Neural cell (in vitro differentiated cells): ENCODE results near the gene JAKMIP3. TPM values are rescaled to one million over a fixed set of nuclear protein-coding genes. Genes with fewer than 3 reads are reported as not detected.

Source experiments
- H2AFZ ChIP-seq: fragments of 200-600, 300-800 bp; sonication (generic), shearing (Covaris generic); 2 replicates; pipeline ENCODE4 v1.6.0; 2014; ENCODE audit warnings: low read depth, mild to moderate bottlenecking, antibody characterized with exemption, low read length, moderate library complexity
- H3F3A ChIP-seq: fragments of 200-600 bp; shearing (Covaris generic); 2 replicates; pipeline ENCODE4 v1.6.1; 2016; ENCODE audit warnings: mild to moderate bottlenecking, moderate library complexity, mixed read lengths, antibody characterized with exemption, low read length; ENCODE audit not compliant: insufficient read depth, poor library complexity, severe bottlenecking
- H3K27ac ChIP-seq: fragments of 200-600, 300-800 bp; sonication (generic), shearing (Covaris generic); 2 replicates; pipeline ENCODE4 v1.5.1; 2014; ENCODE audit warnings: mild to moderate bottlenecking, low read length, moderate library complexity
- H3K27me3 ChIP-seq: fragments of 300-800, 200-600 bp; sonication (generic), shearing (Covaris generic); 2 replicates; pipeline ENCODE4 v1.6.0; 2014; ENCODE audit warnings: mild to moderate bottlenecking, low read depth, low read length, moderate library complexity; ENCODE audit not compliant: insufficient read depth
- H3K36me3 ChIP-seq: fragments of 300-800, 200-600 bp; sonication (generic), shearing (Covaris generic); 2 replicates; pipeline ENCODE4 v1.5.1; 2014; ENCODE audit warnings: mild to moderate bottlenecking, antibody characterized with exemption, low read length, moderate library complexity; ENCODE audit not compliant: insufficient read depth
- H3K4me2 ChIP-seq: fragments of 300-800, 200-600 bp; sonication (generic), shearing (Covaris generic); 2 replicates; pipeline ENCODE4 v1.6.0; 2014; ENCODE audit warnings: mild to moderate bottlenecking, low read length
- H3K4me3 ChIP-seq: fragments of 300-800, 200-600 bp; sonication (generic), shearing (Covaris generic); 2 replicates; pipeline ENCODE4 v1.5.1; 2014; ENCODE audit warnings: mild to moderate bottlenecking, low read length, moderate library complexity
- H3K79me2 ChIP-seq: fragments of 200-600 bp; shearing (Covaris generic); replicated peaks from 2 replicates; pipeline ENCODE4 v1.6.0; 2014; ENCODE audit warnings: mild to moderate bottlenecking, low read length, moderate library complexity; ENCODE audit not compliant: insufficient read depth
- H3K9ac ChIP-seq: fragments of 300-800, 200-600 bp; sonication (generic), shearing (Covaris generic); 2 replicates; pipeline ENCODE4 v1.6.1; 2016; ENCODE audit warnings: mild to moderate bottlenecking, low read length, mixed read lengths
- H3K9me2 ChIP-seq: fragments of 200-600 bp; shearing (Covaris generic); 2 replicates; pipeline ENCODE4 v1.6.1; 2016; ENCODE audit warnings: mild to moderate bottlenecking, low read length, mixed read lengths; ENCODE audit not compliant: insufficient read depth
- H3K9me3 ChIP-seq: fragments of 200-600, 300-800 bp; sonication (generic), shearing (Covaris generic); 2 replicates; pipeline ENCODE4 v1.6.1; 2016; ENCODE audit warnings: mild to moderate bottlenecking, mixed run types, low read length, moderate library complexity, mixed read lengths
- H4K20me1 ChIP-seq: fragments of 200-600 bp; shearing (Covaris generic); 2 replicates; pipeline ENCODE4 v1.6.1; 2016; ENCODE audit warnings: mild to moderate bottlenecking, mixed run types; ENCODE audit not compliant: insufficient read depth
- CTCF ChIP-seq: fragments of 450-650 bp; IDR thresholded peaks from 2 replicates; pipeline ENCODE4 v1.5.1; 2014; ENCODE audit warnings: antibody characterized with exemption, mild to moderate bottlenecking, moderate library complexity; ENCODE audit not compliant: poor library complexity, severe bottlenecking
- EP300 ChIP-seq: fragments of 450-650 bp; conservative IDR thresholded peaks from 2 replicates; pipeline ENCODE4 v1.6.1; 2014; ENCODE audit warnings: antibody characterized with exemption, mild to moderate bottlenecking, moderate library complexity; ENCODE audit not compliant: poor library complexity, severe bottlenecking
- EZH2 ChIP-seq: fragments of 200-600, 300-800 bp; shearing (Covaris generic), sonication (generic); IDR thresholded peaks from 2 replicates; pipeline ENCODE4 v1.6.1; 2014; ENCODE audit warnings: antibody characterized with exemption, low read length, borderline replicate concordance, mild to moderate bottlenecking; ENCODE audit not compliant: insufficient read depth, poor library complexity, severe bottlenecking
- MXI1 ChIP-seq: fragments of 450-650 bp; conservative IDR thresholded peaks from 2 replicates; pipeline ENCODE4 v1.6.1; 2014; ENCODE audit warnings: antibody characterized with exemption, mild to moderate bottlenecking; ENCODE audit not compliant: poor library complexity, severe bottlenecking
- POLR2AphosphoS5 ChIP-seq: IDR thresholded peaks from 2 replicates; pipeline ENCODE4 v1.6.1; 2012
- RAD21 ChIP-seq: fragments of 450-650 bp; conservative IDR thresholded peaks from 2 replicates; pipeline ENCODE4 v1.6.1; 2014; ENCODE audit warnings: antibody characterized with exemption, mild to moderate bottlenecking, moderate library complexity
- SMC3 ChIP-seq: fragments of 450-650 bp; conservative IDR thresholded peaks from 2 replicates; pipeline ENCODE4 v1.6.1; 2014; ENCODE audit warnings: antibody characterized with exemption, mild to moderate bottlenecking, moderate library complexity; ENCODE audit not compliant: poor library complexity
- TAF1 ChIP-seq: IDR thresholded peaks from 2 replicates; pipeline ENCODE4 v1.6.1; 2012; ENCODE audit warnings: low read depth
- polyA plus RNA-seq: library from polyadenylated mRNA; depleted of rRNA; stranded (reverse); fragments of >200 nt; gene quantifications from 2 replicates; pipeline ENCODE4 v1.2.3, GENCODE V29; 2014
- TF ChIP-seq, protein P1 (sequence below): IDR thresholded peaks from 2 replicates; pipeline ENCODE4 v1.6.1; 2012; ENCODE audit warnings: borderline replicate concordance

The JAKMIP3 gene
- polyA plus RNA-seq, 1 donor from 2014 or later: 5.1 TPM

DNA sequence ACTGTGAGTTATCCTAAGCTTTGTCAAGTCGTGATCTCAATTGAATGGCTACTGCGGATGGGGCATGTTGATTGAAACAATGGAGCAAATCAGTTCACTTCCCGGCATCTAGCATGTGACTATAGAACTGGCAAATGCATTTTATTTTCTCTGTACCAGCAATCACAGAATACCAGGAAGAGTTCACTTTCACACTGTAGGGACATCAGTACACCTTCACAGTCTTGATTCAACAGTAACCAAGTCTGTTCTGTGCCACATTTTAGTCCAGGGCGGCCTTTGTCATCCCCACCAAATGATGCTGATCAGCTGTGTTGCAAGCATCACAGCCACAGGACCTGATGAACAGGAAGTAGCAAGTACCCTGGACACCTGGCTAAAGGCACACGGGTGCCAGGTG, 32.1 kb upstream of the JAKMIP3 start:
- Histone ChIP-seq H3K27me3 (peaks cover 45% of the 10 kb centered on the region), H3K36me3 (no peaks in the 10 kb centered on the region), H2AFZ (no peak overlapping the region), H3F3A (no peaks in the 10 kb centered on the region), H3K4me2 (no peak overlapping the region), H3K4me3 (no peak overlapping the region), H3K27ac (no peak overlapping the region), H3K9ac (no peak overlapping the region), H3K9me2 (no peaks in the 10 kb centered on the region), H4K20me1 (no peaks in the 10 kb centered on the region), H3K79me2 (no peaks in the 10 kb centered on the region), H3K9me3 (peaks cover 3% of the 10 kb centered on the region)
- no peak for TF ChIP-seq CTCF
- TF ChIP-seq MXI1: no peak
- TF ChIP-seq, protein P1, sequence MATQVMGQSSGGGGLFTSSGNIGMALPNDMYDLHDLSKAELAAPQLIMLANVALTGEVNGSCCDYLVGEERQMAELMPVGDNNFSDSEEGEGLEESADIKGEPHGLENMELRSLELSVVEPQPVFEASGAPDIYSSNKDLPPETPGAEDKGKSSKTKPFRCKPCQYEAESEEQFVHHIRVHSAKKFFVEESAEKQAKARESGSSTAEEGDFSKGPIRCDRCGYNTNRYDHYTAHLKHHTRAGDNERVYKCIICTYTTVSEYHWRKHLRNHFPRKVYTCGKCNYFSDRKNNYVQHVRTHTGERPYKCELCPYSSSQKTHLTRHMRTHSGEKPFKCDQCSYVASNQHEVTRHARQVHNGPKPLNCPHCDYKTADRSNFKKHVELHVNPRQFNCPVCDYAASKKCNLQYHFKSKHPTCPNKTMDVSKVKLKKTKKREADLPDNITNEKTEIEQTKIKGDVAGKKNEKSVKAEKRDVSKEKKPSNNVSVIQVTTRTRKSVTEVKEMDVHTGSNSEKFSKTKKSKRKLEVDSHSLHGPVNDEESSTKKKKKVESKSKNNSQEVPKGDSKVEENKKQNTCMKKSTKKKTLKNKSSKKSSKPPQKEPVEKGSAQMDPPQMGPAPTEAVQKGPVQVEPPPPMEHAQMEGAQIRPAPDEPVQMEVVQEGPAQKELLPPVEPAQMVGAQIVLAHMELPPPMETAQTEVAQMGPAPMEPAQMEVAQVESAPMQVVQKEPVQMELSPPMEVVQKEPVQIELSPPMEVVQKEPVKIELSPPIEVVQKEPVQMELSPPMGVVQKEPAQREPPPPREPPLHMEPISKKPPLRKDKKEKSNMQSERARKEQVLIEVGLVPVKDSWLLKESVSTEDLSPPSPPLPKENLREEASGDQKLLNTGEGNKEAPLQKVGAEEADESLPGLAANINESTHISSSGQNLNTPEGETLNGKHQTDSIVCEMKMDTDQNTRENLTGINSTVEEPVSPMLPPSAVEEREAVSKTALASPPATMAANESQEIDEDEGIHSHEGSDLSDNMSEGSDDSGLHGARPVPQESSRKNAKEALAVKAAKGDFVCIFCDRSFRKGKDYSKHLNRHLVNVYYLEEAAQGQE: no peak
- TF ChIP-seq EP300: no peak
- TF ChIP-seq RAD21: no peak
- TF ChIP-seq SMC3: no peak
- TF ChIP-seq POLR2AphosphoS5: no peak
- TF ChIP-seq TAF1: no peak
- no peak for TF ChIP-seq EZH2

DNA sequence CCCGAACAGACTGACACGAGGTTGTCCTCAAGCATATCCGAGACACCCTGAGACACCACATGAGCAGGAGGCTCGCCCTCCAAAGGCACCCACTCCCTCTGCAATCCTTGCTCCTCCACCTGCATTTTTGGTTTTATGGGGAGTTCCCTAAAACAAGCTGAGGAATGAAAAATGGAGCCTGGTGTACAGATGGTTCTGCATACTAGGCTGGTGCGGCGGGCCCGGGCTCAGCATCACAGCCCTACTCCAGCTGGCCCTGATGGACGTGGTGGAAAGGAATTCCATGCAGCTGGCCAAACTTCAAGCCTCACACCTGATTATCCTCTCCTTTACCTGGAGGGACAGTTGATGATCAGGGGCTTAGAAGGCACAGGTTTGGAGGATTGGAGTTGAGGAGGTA, 30.3 kb upstream of the JAKMIP3 start:
- TF ChIP-seq, protein P1: no peak
- TF ChIP-seq TAF1: no peak
- TF ChIP-seq SMC3: no peak
- TF ChIP-seq MXI1: no peak
- TF ChIP-seq POLR2AphosphoS5: no peak
- Histone ChIP-seq H3K79me2 (no peaks in the 10 kb centered on the region), H3K9me2 (no peaks in the 10 kb centered on the region), H3K9me3 (peaks cover 3% of the 10 kb centered on the region), H3K27ac (no peak overlapping the region), H3K4me2 (no peak overlapping the region), H3K9ac (no peak overlapping the region), H3F3A (no peaks in the 10 kb centered on the region), H4K20me1 (no peaks in the 10 kb centered on the region), H2AFZ (no peak overlapping the region), H3K27me3 (peaks cover 48% of the 10 kb centered on the region), H3K4me3 (peak overlapping the region; percentile 71), H3K36me3 (no peaks in the 10 kb centered on the region)
